Coronary artery (tissue), 2 donors: ENCODE results near the gene TNS3.

Source experiments
- DNase-seq: peaks from one replicate; pipeline ENCODE4 v3.0.0-alpha.2; 2017; ENCODE audit warnings: low spot score
- H3K27ac ChIP-seq, 2 donors: fragments of 200-600 bp; sonication (generic); one replicate each; pipeline ENCODE4 v1.5.1; 2016 to 2019
- H3K4me3 ChIP-seq: fragments of 200-600 bp; sonication (generic); 2 replicates; pipeline ENCODE4 v1.5.1; 2016; ENCODE audit warnings: mild to moderate bottlenecking, moderate library complexity
- TF ChIP-seq, protein P1 (sequence below): fragments of 200-600 bp; sonication (generic); IDR thresholded peaks from one replicate; pipeline ENCODE4 v1.5.1; 2019; ENCODE audit warnings: antibody characterized with exemption

TNS3 gene

DNA sequence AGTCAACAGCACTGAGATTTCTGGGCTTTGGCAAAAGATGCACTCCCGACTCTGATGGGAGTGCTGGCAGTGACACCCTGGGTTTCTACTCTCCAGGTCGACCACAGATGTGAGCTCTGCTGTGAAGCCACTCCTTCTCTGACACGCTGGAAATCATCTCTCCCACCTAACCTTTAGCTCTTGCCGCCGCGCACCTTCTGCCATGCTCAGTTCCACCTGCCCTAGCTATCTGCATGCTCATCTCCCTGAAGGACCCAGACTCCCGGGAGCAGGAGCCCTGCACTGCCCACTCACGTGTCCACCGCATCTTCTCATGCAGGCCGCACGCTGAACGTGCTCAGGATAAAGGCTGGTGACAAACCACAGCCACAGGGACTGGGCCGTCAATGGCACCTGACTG, 174.8 kb downstream of the TNS3 start:
- peak; percentile 62 for DNase-seq
- peak overlapping the region; percentile 21 to 35 for H3K27ac ChIP-seq

DNA sequence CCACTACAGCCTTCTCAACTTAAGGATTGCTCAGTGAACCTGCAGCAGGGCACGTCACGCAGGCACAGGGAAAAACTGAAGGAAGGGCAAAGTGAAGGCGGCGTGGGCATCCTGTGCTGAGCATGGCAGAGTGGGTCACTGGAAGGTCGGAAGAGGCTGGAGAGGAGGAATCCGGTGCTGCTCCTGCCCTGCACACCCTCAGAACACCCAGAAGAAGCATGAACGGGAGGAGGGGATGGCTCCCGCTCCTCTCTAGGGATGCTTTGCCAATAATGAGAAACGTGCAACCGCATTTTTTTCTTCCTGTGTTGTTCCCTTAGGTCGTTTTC, 175.1 kb downstream of the TNS3 start:
- TF ChIP-seq, protein P1, sequence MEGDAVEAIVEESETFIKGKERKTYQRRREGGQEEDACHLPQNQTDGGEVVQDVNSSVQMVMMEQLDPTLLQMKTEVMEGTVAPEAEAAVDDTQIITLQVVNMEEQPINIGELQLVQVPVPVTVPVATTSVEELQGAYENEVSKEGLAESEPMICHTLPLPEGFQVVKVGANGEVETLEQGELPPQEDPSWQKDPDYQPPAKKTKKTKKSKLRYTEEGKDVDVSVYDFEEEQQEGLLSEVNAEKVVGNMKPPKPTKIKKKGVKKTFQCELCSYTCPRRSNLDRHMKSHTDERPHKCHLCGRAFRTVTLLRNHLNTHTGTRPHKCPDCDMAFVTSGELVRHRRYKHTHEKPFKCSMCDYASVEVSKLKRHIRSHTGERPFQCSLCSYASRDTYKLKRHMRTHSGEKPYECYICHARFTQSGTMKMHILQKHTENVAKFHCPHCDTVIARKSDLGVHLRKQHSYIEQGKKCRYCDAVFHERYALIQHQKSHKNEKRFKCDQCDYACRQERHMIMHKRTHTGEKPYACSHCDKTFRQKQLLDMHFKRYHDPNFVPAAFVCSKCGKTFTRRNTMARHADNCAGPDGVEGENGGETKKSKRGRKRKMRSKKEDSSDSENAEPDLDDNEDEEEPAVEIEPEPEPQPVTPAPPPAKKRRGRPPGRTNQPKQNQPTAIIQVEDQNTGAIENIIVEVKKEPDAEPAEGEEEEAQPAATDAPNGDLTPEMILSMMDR, result no peak
- Histone ChIP-seq H3K27ac (peak overlapping the region; percentile 61 to 85), H3K4me3 (no peak overlapping the region)
- DNase-seq, result peak; percentile 67

More for the DNA sequence above, 174.8 kb downstream of the TNS3 start:
- TF ChIP-seq, protein P1, result no peak
- H3K4me3 ChIP-seq, result no peak overlapping the region

DNA sequence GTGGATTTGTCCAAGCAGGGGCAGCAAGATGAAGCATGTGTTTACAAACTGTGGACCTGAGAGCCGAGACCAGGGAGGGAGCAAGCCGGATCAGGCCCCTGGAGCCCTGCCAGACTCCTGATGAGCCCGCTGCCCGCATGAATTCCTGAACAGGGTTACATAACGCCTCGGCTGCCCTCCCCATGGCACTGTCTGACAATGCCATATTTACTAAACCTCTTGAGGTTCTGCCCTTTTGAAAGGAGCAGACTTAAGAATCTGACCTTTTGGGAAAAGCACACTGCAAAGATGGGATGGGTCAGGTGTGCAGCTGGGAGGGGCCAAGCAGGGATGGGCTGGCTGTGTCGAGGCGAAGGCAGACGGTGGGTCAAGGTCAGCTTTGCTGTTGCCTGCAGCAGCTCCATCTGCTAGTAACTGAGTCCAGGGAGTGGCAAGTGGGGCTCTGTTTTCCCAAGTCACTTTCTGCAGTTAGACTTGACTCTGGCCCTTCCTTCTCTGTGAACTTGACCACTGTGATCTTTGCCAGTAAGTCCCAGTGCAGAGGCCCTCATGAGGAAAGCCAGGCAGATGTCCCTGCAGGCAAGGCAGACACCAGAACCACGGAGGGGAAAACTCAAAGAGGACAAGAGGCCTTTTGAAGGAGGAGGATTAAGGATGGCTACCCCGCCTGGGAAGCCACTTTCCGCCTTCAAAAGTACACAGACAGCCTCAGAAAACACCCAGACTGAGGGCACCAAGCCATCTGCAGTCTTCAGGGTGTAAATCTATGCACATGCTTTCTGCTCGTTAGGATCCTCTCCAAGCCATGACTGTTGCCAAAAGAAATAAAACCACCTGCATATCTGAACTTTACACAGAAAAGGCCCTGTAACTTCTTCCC, 175.8 kb downstream of the TNS3 start:
- DNase-seq, result peak; percentile 87
- H3K27ac ChIP-seq, result peak overlapping the region; percentile 61 to 85
- TF ChIP-seq, protein P1, result no peak
- H3K4me3 ChIP-seq, result peak overlapping the region; percentile 59

DNA sequence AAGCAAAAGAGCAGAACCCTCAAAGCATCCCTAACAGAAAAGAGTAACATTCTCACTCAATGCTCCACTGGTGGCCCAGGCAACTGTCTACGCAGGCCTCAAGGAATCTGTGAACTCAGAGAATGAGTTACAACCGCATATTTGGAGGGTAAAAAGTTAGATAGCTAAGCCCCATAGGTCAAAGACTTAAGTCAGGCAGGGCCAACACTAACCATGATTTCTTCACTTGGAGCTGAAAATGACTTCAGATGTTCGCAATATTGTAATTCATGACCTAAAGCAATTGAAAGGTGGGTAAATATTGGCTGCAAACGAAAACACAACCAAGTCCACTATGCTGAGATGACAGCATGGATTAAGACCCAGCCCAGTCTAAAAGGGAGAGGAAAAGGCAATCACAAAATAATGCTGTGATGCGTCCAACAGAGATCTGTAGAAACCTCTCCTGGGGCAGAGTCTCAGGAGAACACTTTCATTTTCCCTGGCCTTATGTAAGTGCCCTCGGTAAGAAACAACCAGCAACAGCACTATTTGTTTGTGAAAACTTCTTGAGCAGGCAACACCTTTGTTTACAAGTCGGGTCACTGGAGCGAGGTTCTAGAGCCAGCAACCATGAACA, 176.5 kb downstream of the TNS3 start:
- peak overlapping the region; percentile 59 for H3K4me3 ChIP-seq
- DNase-seq, result no peak
- TF ChIP-seq, protein P1, result no peak
- peak overlapping the region; percentile 61 to 85 for H3K27ac ChIP-seq

- Histone ChIP-seq H3K27ac (no peak overlapping the region), H3K4me3 (no peak overlapping the region)
- TF ChIP-seq, protein P1, result no peak
- no peak for DNase-seq
These were observed 177.9 kb downstream of the TNS3 start for GRCh38 chr7:47404010-47404409.

GRCh38 chr7:47402941-47403866, 178.7 kb downstream of the TNS3 start:
- H3K27ac ChIP-seq, result peak overlapping the region in 1 of 2 donors; percentile 46
- no peak overlapping the region for H3K4me3 ChIP-seq
- DNase-seq, result peak; percentile 46
- TF ChIP-seq, protein P1, result no peak
